H9 (cell line): ENCODE measurements around the gene ZNF768. TPM values are rescaled to one million over a fixed set of nuclear protein-coding genes. Genes with fewer than 3 reads are reported as not detected.

Source experiments
- DNase-seq: peaks from one replicate; pipeline ENCODE4 v3.0.0-alpha.2; 2017
- H2AFZ ChIP-seq: one replicate; pipeline ENCODE4 v1.6.1; 2013; ENCODE audit warnings: mild to moderate bottlenecking, low read length, control low read depth, moderate library complexity
- H2AK5ac ChIP-seq: 2 replicates; pipeline ENCODE4 v1.6.1; 2013; ENCODE audit warnings: low read length, control low read depth, mixed read lengths; ENCODE audit not compliant: insufficient read length
- H2BK120ac ChIP-seq: one replicate; pipeline ENCODE4 v1.6.1; 2013; ENCODE audit warnings: low read depth, mild to moderate bottlenecking, low read length, control low read depth, inconsistent platforms; ENCODE audit not compliant: poor library complexity, severe bottlenecking
- H2BK12ac ChIP-seq: 2 replicates; pipeline ENCODE4 v1.6.1; 2013; ENCODE audit warnings: low read length, control low read depth, mixed read lengths, low read depth; ENCODE audit not compliant: insufficient read length
- H2BK15ac ChIP-seq: 2 replicates; pipeline ENCODE4 v1.6.1; 2013; ENCODE audit warnings: low read depth, low read length, control low read depth
- H2BK20ac ChIP-seq: one replicate; pipeline ENCODE4 v1.6.1; 2013; ENCODE audit warnings: low read depth, mild to moderate bottlenecking, low read length, control low read depth, inconsistent platforms; ENCODE audit not compliant: poor library complexity, severe bottlenecking
- H2BK5ac ChIP-seq: 2 replicates; pipeline ENCODE4 v1.6.1; 2013; ENCODE audit warnings: low read length, control low read depth, mixed read lengths; ENCODE audit not compliant: insufficient read length
- H3K14ac ChIP-seq: 2 replicates; pipeline ENCODE4 v1.6.1; 2013; ENCODE audit warnings: low read length, control low read depth; ENCODE audit not compliant: insufficient read depth
- H3K18ac ChIP-seq: 2 replicates; pipeline ENCODE4 v1.6.1; 2013; ENCODE audit warnings: low read depth, mild to moderate bottlenecking, mixed read lengths, low read length, control low read depth; ENCODE audit not compliant: insufficient read length
- H3K23ac ChIP-seq: 2 replicates; pipeline ENCODE4 v1.6.1; 2013; ENCODE audit warnings: low read length, control low read depth, mixed read lengths, low read depth; ENCODE audit not compliant: insufficient read length
- H3K23me2 ChIP-seq: 2 replicates; pipeline ENCODE4 v1.6.1; 2013; ENCODE audit warnings: low read depth, mild to moderate bottlenecking, mixed read lengths, low read length, control low read depth; ENCODE audit not compliant: insufficient read length, poor library complexity, severe bottlenecking
- H3K27ac ChIP-seq: 2 replicates; pipeline ENCODE4 v1.5.1; 2013; ENCODE audit warnings: low read length, control low read depth, mixed read lengths, low read depth; ENCODE audit not compliant: insufficient read length
- H3K27me3 ChIP-seq: 2 replicates; pipeline ENCODE4 v1.6.1; 2013; ENCODE audit warnings: low read length, control low read depth, inconsistent platforms; ENCODE audit not compliant: insufficient read depth
- H3K4ac ChIP-seq: 2 replicates; pipeline ENCODE4 v1.6.1; 2013; ENCODE audit warnings: low read depth, mild to moderate bottlenecking, control low read depth, inconsistent platforms, low read length, moderate library complexity
- H3K4me1 ChIP-seq: 2 replicates; pipeline ENCODE4 v1.6.1; 2013; ENCODE audit warnings: low read length, control low read depth, inconsistent platforms; ENCODE audit not compliant: insufficient read depth
- H3K4me2 ChIP-seq: 2 replicates; pipeline ENCODE4 v1.6.1; 2013; ENCODE audit warnings: low read length, control low read depth, mixed read lengths; ENCODE audit not compliant: insufficient read length, insufficient read depth
- H3K56ac ChIP-seq: 2 replicates; pipeline ENCODE4 v1.6.1; 2013; ENCODE audit warnings: low read depth, mild to moderate bottlenecking, mixed read lengths, low read length, control low read depth; ENCODE audit not compliant: insufficient read length
- H3K79me1 ChIP-seq: 2 replicates; pipeline ENCODE4 v1.6.1; 2013; ENCODE audit warnings: low read depth, mild to moderate bottlenecking, moderate library complexity, low read length, control low read depth, inconsistent platforms; ENCODE audit not compliant: insufficient read depth, poor library complexity, severe bottlenecking
- H3K79me2 ChIP-seq: 2 replicates; pipeline ENCODE4 v1.6.1; 2013; ENCODE audit warnings: low read length, control low read depth, inconsistent platforms; ENCODE audit not compliant: insufficient read depth
- H3K9ac ChIP-seq: 2 replicates; pipeline ENCODE4 v1.6.1; 2013; ENCODE audit warnings: low read length, control low read depth, mixed read lengths; ENCODE audit not compliant: insufficient read length; ENCODE audit errors: extremely low read depth
- H3K9me3 ChIP-seq: one replicate; pipeline ENCODE4 v1.6.1; 2013; ENCODE audit warnings: low read depth, low read length, inconsistent platforms; ENCODE audit not compliant: control insufficient read depth
- H3T11ph ChIP-seq: one replicate; pipeline ENCODE4 v1.6.1; 2013; ENCODE audit warnings: mild to moderate bottlenecking, low read length, control low read depth, inconsistent platforms
- H4K20me1 ChIP-seq: one replicate; pipeline ENCODE4 v1.6.1; 2013; ENCODE audit not compliant: control insufficient read depth, insufficient read length, insufficient read depth
- H4K5ac ChIP-seq: 2 replicates; pipeline ENCODE4 v1.6.1; 2013; ENCODE audit warnings: low read depth, mild to moderate bottlenecking, mixed read lengths, low read length, control low read depth; ENCODE audit not compliant: insufficient read length
- H4K8ac ChIP-seq: replicated peaks from 2 replicates; pipeline ENCODE4 v1.6.1; 2013; ENCODE audit warnings: low read length, control low read depth, mixed read lengths, low read depth; ENCODE audit not compliant: insufficient read length
- H4K91ac ChIP-seq: 2 replicates; pipeline ENCODE4 v1.6.1; 2013; ENCODE audit warnings: low read depth, mild to moderate bottlenecking, moderate library complexity, mixed read lengths, low read length, control low read depth; ENCODE audit not compliant: insufficient read length
- H3K27ac Mint-ChIP-seq, 3 experiments: 2 replicates in 2 of 3; 3 replicates in 1 of 3; pipeline ENCODE4 v1.8.0; 2020 to 2021; ENCODE audit warnings: mixed read lengths in 3 of 3, mild to moderate bottlenecking in 1 of 3, moderate library complexity in 1 of 3
- H3K27me3 Mint-ChIP-seq: 2 replicates; pipeline ENCODE4 v1.8.0; 2021; ENCODE audit warnings: low read depth, mild to moderate bottlenecking, moderate library complexity, mixed read lengths
- H3K36me3 Mint-ChIP-seq, 3 experiments: 2 replicates in 2 of 3; 3 replicates in 1 of 3; pipeline ENCODE4 v1.8.0; 2020 to 2021; ENCODE audit warnings: low read depth in 3 of 3, mixed read lengths in 3 of 3; ENCODE audit not compliant: insufficient read depth in 1 of 3
- H3K4me1 Mint-ChIP-seq, 2 experiments: 2 replicates each; pipeline ENCODE4 v1.8.0; 2020; ENCODE audit warnings: mixed read lengths in 2 of 2
- H3K4me3 Mint-ChIP-seq, 2 experiments: 2 replicates in 1 of 2; 3 replicates in 1 of 2; pipeline ENCODE4 v1.8.0; 2020 to 2021; ENCODE audit warnings: mild to moderate bottlenecking in 2 of 2, mixed read lengths in 2 of 2, moderate library complexity in 1 of 2
- H3K9me3 Mint-ChIP-seq, 2 experiments: 2 replicates in 1 of 2; 3 replicates in 1 of 2; pipeline ENCODE4 v1.8.0; 2020; ENCODE audit warnings: mild to moderate bottlenecking in 2 of 2, mixed read lengths in 2 of 2, moderate library complexity in 1 of 2
- CTCF ChIP-seq: fragments of 200-600 bp; sonication (generic); conservative IDR thresholded peaks from 3 replicates; pipeline ENCODE4 v1.8.0; 2021; ENCODE audit warnings: antibody characterized with exemption, mild to moderate bottlenecking
- WGBS: extraction: QIAGEN DNeasy Blood & Tissue Kit; methylation state at CpG from one replicate; pipeline ENCODE4 v1.1.7; 2013; ENCODE audit warnings: missing lambda C conversion rate, low lambda C conversion rate, mixed read lengths; ENCODE audit not compliant: insufficient read length; ENCODE audit errors: extremely low coverage; 5-methylcytosine and 5-hydroxymethylcytosine counted together
- total RNA-seq: library from RNA; stranded (reverse); gene quantifications from 2 replicates; pipeline ENCODE4 v1.2.1, GENCODE V29; 2021

Gene ZNF768
- total RNA-seq, 1 experiment from 2014 or later = 40.0 TPM

- Histone ChIP-seq H3K14ac (no peak overlapping the region), H2BK12ac (no peak overlapping the region), H3K27me3 (no peaks in the 10 kb centered on the region), H3K4me2 (no peak overlapping the region), H3K23ac (no peak overlapping the region), H2AFZ (no peak overlapping the region), H4K5ac (no peak overlapping the region), H2BK20ac (no peak overlapping the region), H2BK120ac (no peak overlapping the region), H4K91ac (no peak overlapping the region), H3K18ac (no peak overlapping the region), H3K4me1 (no peaks in the 10 kb centered on the region; the same call in 1 of the 2 replicates), H4K20me1 (no peaks in the 10 kb centered on the region), H4K8ac (no peak overlapping the region), H3K27ac (no peak overlapping the region), H3K56ac (no peak overlapping the region), H3K4ac (no peak overlapping the region), H3K9me3 (no peaks in the 10 kb centered on the region), H3K79me2 (no peaks in the 10 kb centered on the region), H2BK15ac (no peak overlapping the region), H3K9ac (no peak overlapping the region), H3T11ph (no peak overlapping the region), H2BK5ac (no peak overlapping the region), H3K79me1 (no peaks in the 10 kb centered on the region), H2AK5ac (no peak overlapping the region), H3K23me2 (no peaks in the 10 kb centered on the region)
- Mint-ChIP-seq H3K36me3 (no peaks in the 10 kb centered on the region), H3K27me3 (peaks cover 17% of the 10 kb centered on the region), H3K9me3 (no peaks in the 10 kb centered on the region; a peak in 3 of 5 replicates), H3K4me1 (peaks cover 14 to 24% of the 10 kb centered on the region in 2 experiments), H3K27ac (no peak overlapping the region), H3K4me3 (no peak overlapping the region)
- no peak for DNase-seq
- no CpG with 5 or more reads among the region's 6 CpGs for WGBS
- no peak for TF ChIP-seq CTCF
Observed at GRCh38 chr16:30491744-30492308, 34.5 kb downstream of the ZNF768 start.
